GF-D8 (cell line): Measurements from ENCODE around the gene ADCY4.
A peak's percentile ranks its signal among the peaks of the same experiment; 100 is the strongest.

Source experiments
- DNase-seq: peaks from one replicate; lab custom pipeline; 2025; lab: John Stamatoyannopoulos, UW

Gene ADCY4

DNA sequence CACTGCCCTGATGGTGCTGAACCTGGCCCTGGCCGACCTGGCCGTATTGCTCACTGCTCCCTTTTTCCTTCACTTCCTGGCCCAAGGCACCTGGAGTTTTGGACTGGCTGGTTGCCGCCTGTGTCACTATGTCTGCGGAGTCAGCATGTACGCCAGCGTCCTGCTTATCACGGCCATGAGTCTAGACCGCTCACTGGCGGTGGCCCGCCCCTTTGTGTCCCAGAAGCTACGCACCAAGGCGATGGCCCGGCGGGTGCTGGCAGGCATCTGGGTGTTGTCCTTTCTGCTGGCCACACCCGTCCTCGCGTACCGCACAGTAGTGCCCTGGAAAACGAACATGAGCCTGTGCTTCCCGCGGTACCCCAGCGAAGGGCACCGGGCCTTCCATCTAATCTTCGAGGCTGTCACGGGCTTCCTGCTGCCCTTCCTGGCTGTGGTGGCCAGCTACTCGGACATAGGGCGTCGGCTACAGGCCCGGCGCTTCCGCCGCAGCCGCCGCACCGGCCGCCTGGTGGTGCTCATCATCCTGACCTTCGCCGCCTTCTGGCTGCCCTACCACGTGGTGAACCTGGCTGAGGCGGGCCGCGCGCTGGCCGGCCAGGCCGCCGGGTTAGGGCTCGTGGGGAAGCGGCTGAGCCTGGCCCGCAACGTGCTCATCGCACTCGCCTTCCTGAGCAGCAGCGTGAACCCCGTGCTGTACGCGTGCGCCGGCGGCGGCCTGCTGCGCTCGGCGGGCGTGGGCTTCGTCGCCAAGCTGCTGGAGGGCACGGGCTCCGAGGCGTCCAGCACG is 18.9 kb downstream of the ADCY4 start:
- no peak for DNase-seq

DNA sequence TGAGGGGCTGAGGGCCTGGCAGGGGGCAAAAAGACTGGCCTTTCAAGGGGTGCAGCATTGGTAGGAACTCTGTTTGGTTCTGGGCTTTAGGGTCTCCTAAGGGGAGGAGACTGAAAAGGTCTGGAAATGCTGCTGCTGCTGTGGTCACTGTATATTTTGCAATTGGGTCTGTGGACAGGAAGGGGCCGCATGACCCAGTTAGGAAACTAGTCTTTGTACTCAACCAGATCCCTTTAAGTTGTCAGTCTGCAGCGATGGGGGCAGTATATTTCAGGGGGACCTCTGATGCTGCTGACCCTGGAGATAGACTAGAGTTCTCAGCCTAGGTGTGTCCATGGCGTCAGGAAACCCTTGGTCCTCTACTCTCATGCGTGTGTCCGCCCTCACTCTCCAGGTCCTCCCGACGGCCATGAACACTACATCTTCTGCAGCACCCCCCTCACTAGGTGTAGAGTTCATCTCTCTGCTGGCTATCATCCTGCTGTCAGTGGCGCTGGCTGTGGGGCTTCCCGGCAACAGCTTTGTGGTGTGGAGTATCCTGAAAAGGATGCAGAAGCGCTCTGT is 19.5 kb downstream of the ADCY4 start:
- DNase-seq, result no peak

DNA sequence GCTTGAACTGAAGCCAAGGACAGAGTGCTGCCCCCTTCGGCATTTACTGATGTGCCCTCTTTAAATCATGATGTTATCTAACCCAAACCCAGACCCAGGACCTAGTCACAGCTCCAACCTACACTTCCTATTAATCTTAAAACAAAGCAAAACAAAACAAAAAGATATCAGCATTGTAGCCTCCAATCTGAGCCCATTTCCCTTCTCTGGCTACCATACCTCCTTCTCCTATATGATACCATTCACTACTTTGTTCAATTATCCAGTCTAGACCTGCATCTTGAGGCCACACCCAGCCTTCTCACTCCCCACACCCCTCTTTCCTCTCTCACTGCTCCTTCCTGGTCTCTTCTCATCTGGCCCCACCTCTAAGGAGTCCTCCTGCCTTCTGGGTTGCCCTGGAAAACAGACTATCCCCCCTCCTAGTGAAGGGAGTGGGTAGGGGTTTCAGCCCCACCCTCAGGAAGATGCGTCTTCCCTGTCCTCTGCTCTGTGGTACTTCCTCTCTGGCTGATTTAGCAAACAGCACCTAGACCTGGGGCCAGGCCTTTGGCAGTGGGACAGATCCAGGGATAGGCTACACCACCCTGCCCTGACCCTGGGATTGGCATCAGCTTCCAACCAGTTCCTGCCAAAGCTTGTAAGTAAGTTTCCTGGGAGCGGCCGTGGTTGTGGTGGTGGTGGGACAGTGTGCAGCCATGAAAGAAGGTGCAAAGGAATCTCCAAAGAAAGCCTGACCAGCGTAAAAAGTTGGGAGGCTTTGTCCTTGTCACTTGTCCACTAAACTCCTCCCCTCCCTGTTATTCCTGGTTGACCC is 20.3 kb downstream of the ADCY4 start:
- no peak for DNase-seq

DNA sequence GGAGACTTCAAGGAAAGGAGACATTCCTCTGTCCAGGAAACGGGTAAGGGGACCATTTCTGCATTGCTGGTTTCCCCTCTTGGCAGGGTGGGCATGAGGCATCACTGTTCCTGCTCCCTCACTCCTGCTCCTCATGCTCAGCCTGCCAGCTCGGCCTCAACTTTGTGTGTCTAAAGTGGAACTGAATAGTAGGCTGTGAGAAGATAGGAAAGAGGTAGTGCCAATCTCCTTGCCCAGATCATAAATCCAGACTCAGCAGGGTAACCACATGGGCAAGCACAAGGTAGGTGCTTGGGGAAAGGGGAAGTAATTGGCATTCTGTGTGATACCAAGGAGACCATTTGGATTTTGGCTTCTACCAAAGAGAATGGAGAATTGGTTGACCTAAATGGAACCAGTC is 21.0 kb downstream of the ADCY4 start:
- DNase-seq, result peak; percentile 52

DNA sequence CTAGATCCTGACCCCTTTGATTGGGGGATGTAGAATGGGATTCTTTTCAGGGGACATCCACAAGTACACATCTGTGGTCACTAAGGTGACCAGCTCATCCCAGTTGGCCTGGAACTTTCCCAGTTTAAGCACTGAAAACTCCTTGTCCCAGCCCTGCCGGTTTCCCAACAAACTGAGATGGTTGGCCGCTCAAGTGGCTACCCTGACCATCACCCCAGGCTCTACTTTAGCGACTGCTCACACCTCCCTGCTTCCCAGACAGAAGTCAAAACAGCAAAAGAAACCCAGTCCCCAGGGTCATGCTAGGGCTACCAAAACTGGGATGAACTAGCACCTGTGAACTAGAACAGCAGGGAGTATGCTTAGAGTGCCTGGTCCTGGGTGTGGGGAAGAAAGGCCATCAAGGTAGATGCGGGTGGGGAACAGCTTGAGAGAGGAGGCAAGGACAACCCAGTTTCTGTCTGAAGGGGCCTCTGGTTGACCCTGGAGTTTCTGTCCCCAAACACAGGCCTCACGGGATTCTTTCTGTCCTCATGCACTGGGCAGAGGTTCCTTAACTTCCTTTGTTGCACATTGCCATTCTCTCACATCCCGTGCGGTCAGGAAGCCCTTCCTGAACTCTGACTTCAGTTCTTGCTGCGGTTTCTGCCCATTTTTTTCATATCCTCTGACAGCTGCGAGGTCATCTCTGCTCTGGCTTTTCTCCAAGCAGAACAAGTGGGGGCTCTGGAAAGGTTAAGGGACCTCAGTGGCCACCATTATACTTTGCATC is 21.9 kb downstream of the ADCY4 start:
- peak; percentile 96 for DNase-seq

DNA sequence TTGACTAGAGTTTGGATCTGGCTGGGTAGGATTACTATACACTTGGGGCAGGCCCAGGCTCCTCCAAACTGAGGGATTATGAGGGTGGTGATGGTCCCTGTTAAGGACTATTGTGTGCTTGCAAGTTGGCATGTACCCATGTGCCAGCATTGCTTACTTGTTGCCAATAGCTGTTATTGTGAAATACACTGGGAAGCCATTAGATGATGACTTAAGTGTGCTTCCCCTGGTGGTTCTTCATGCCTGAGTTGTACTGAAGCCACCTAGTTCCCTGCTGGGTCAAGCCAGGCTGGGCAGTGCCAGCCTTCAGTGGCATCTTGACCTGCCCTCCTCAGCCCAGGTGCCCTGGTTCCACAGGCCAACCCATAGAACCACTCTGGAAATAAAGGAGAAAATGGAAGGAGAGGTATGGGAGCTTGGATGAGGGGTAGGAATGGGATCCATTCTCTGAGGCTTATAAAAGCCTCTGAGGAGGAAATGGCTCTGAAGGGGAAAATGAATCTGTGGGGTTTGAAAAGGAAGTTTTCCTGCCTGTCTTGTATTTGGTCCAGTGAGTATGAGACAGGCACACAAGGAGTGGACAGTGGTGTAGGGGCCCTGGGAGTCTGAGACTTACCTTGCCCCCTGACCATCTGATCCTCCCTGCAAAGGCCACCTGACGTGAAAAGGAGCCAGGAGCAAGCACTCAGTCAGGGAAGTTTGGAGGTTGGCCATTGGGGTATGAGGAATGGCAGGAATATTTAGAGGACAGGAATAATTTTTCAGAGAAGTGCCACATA is 22.8 kb downstream of the ADCY4 start:
- peak; percentile 57 for DNase-seq

DNA sequence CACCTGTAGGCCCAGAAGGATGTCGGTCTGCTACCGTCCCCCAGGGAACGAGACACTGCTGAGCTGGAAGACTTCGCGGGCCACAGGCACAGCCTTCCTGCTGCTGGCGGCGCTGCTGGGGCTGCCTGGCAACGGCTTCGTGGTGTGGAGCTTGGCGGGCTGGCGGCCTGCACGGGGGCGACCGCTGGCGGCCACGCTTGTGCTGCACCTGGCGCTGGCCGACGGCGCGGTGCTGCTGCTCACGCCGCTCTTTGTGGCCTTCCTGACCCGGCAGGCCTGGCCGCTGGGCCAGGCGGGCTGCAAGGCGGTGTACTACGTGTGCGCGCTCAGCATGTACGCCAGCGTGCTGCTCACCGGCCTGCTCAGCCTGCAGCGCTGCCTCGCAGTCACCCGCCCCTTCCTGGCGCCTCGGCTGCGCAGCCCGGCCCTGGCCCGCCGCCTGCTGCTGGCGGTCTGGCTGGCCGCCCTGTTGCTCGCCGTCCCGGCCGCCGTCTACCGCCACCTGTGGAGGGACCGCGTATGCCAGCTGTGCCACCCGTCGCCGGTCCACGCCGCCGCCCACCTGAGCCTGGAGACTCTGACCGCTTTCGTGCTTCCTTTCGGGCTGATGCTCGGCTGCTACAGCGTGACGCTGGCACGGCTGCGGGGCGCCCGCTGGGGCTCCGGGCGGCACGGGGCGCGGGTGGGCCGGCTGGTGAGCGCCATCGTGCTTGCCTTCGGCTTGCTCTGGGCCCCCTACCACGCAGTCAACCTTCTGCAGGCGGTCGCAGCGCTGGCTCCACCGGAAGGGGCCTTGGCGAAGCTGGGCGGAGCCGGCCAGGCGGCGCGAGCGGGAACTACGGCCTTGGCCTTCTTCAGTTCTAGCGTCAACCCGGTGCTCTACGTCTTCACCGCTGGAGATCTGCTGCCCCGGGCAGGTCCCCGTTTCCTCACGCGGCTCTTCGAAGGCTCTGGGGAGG is 23.9 kb downstream of the ADCY4 start, which contains the start of gene LTB4R:
Gene LTB4R, plus strand, starts transcription at position 857 of the 959 bp plus-strand sequence. CDS start 4,150 bp downstream, outside the sequence.
- peak; percentile 58 for DNase-seq

DNA sequence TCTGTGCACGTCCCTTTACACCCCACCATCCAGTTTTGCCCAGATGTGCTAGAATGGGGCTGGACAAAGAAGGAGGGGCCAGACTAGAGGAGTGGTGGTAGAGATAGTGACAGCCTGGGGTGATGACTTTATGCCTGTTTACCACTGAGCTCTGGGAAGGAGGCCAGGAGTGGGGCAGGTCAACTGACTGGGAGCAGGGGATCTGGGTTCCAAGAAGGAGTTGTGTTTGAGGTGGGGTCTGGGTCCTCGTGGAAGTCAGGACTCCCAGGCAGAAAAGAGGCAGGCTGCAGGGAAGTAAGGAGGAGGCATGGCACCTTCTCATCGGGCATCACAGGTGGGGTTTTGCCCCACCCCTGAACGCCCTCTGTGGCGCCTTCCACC is 24.6 kb downstream of the ADCY4 start:
- DNase-seq, result no peak

DNA sequence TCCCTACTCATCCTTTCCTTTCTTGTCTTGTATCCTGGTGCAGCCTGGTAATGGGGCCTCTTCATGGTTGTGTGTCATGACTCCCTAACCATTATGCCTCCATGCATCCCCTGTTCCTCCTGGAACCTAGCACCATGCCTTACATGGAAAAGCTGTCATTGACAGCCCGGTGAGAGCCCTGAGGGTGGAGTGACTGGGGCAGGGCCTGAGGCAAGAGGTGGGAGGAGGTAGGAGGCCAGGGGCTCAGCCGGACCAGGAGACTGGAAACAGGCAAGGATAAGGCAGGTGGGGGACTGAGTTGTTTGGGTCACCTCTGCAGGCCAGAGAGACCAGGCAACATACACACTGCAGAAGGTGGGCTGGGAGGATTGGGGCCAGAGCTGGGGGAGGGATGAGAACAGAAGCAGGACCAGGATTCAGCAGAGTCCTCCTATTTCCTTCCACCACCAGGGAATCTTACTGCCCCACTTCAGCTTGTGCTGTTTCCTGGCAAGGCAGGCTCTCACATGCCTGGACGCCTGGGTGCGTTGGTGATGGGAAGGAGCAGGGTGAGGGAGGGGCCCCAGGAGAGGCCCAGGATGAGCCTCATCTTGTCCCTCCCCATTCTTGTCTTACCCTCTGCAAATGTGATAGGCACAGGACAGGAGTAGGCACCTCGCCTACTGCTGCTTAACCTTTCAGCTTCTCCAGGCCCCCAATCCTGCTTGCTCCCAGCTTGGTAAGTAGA is 25.2 kb downstream of the ADCY4 start, which contains the start of gene LTB4R2:
Gene LTB4R2, plus strand, starts transcription at position 603 of the 727 bp plus-strand sequence. CDS start 525 bp downstream, outside the sequence.
- DNase-seq, result no peak

DNA sequence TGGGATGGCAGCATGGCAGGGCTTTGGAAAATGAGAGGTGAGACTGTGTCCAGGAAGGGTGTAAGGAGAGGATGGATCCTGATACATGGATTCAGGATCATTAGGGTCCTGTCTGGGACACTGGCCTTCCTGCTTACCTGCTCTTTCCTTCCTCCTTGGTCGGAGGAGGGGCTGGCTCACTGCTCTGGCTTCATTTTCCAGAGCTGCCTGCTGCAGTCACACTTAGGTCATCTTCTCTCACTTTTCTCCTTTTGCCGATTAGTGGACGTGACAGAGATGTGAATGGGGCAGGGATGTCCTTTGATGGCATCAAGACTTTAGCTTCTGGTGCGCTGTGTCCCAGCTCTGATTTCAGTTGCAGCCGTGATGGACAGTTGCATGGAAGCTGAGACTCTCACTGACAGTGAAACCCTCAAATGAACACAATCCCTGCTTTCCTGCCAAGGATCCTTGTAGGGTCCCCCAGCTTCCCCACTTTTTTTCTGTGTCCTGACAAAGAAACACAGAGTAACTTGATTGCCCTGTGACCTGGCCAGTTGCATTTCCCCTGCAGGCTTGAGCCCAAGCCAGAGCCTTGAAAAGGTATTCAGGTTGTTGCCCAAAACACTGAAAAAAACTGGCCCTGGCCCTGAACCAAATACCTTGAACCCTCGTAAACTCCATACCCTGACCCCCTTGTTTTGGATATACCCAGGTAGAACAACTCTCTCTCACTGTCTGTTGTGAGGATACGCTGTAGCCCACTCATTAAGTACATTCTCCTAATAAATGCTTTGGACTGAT is 26.3 kb downstream of the ADCY4 start:
- DNase-seq, result no peak

DNA sequence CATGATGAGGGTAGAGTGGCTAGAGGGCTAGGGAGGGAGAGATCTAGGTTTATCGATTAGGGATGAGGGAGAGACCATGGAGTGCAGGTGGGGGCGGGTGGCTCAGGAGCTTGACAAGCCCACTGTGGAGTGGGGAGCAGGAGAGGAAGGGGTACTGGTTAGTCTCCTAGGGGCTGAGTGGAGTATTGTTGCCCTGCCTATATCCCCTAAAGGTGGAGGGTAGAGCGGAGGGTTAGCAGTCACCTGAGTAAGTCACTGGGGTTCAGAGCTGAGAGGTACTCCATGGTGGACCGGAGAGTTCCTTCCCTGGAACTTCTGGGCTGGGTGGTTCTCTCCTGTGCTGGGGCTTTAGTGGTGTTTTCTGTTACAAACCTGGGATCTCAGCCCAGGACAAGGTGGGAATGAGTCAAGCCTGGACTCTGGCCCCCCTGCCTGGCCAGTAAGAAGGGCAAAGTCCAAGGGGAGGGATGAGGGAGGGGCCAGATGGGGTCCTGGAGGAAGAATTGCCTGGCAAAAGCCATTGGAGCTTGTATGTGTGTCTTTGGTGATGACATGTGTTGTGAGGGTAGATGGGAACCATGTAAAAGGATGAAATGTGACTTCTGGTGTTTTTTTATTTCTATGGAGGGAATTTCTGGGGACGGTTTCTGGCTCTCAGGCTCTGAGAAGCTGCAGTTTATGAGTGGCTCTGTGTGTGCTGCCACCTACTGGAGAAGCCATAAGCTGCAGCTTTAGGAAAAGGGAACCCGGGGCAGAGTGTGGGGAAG is 27.1 kb downstream of the ADCY4 start, which contains the start of gene CIDEB:
Gene CIDEB, minus strand, starts transcription at position 403 of the 767 bp plus-strand sequence. Its CDS starts 119 bp downstream, at position 284.
- no peak for DNase-seq

DNA sequence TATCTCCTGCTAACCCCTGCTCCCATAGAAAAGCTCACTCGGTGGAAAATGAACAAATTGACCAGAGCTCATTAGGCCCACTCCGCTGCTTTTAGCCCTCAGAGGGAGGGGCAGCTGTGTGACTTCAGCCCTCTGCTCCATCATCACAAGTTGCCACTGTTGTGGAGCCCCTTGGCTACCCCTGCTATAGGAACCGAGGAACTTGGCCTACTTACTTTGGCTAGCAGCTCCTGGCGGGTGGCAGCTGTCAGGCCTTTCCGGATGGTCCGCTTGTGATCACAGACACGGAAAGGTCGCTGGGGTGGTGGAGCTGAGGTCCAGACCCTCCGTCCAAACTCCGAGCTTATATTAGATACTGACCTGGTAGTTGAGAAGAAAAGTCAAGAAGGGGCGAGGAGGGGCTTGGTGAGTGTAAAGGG is 27.7 kb downstream of the ADCY4 start:
- no peak for DNase-seq

DNA sequence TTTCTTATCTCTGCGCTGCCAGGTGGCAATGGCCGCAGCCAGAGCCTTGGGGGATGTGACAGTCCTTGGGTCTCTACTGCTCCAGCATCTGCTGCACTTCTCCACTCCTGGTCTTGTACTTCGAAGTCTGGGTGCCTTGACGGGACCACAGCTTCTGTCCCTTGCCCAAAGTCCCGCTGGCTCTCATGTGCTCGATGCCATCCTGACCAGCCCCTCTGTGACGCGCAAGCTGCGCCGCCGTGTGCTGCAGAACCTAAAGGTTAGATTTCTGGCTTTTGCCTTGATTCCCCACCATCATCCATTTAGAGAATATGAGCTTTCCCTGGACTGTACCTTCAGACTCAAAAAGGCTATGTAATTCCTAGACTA is 30.9 kb downstream of the ADCY4 start:
- DNase-seq, result no peak

DNA sequence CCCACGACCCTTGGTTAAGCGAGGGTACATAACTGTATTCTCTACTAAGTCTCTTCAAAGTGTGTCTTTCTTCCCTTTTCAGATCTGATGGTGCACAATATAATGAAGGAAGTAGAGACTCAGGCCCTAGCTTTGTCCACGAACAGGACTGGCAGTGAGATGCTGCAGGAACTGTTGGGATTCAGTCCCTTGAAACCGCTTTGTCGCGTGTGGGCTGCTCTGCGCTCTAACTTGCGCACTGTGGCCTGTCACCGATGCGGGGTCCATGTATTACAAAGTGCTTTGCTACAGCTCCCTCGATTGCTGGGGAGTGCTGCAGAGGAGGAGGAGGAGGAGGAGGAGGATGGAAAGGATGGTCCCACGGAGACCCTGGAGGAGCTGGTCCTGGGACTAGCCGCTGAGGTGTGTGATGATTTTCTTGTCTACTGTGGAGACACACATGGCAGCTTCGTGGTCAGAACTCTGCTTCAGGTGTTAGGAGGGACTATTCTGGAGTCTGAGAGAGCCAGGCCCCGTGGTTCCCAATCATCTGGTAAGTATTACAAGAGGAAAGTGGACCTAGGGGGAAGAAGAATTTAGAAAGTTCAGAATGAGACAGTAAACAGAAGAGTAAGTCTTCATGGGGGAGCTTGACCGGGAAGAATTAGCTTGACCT is 34.4 kb downstream of the ADCY4 start:
- DNase-seq, result no peak

DNA sequence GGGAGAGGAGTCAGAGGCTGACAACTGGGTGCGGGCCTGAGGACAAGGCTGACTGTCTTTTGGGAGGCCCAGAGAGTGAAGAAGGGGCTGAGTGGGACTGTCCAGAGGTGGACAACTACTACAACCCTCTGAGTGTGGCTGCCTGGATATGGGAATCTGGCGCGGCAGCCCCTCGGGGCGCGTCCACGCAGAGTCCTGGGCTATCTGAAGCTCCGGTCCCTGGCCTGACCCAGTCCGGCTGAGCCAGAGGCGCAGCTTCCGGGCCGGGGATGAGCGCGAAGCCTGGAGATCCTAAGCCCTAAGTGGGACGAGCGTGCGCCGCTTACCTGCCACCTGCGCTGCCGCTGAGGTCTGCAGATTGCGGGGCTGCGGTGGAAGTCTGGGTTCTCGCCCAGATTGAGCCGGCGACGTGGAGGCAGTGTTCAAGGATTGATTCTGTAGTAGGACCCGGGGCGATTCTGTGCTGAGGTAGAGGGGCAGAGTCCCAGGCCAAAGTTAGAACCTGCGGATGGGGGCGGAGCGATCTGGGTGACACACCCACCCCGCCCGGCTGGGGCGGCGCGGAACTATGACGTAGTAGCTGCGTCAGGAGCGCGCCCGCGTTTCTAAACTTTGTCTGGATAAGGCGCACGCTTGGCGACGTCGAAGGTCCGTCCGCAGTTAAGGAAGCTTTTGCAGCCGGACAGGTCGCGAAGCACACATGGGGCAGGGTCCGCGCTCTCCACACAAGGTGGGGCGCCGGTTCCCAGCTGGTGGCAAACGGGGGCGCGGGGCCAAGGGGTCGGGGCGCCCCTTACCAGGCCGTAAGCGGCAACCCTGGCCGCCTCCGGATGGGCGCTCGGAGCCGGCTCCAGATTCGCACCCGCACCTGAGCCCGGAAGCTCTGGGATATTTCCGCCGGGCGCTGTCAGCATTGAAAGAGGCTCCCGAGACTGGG is 35.3 kb downstream of the ADCY4 start, which contains the start of the genes DHRS1 and NOP9:
Gene DHRS1, minus strand, starts transcription at position 526 of the 937 bp plus-strand sequence. CDS start 674 bp downstream, outside the sequence.
Gene NOP9, plus strand, starts transcription at position 596 of the 937 bp plus-strand sequence. Its CDS starts 105 bp downstream, at position 701.
- DNase-seq, result peak; percentile 50

DNA sequence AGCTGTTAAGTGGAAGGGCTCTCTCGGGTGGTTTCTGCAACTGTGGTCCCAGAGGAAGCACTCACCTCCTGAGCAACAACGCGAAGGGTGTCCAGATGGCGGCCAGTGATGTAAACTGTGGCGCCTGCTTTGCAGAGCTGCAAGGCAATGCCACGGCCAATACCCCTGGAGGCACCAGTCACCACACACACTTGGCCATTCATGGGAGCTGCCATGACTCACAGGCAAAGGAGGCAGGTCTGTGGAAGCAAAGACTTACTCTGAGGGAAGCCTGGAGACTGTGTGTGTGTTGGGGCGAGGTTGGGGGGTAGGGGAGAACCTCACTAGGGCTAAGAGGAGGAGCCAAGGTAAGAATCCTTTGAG is 36.0 kb downstream of the ADCY4 start:
- no peak for DNase-seq
